22Rv1 (cell line): Measurements from ENCODE around the gene MGAT4A.

ENCODE experiments used
- CTCF ChIP-seq: fragments of 450-650 bp; IDR thresholded peaks from 2 replicates; pipeline ENCODE4 v1.5.1; 2017; ENCODE audit warnings: mild to moderate bottlenecking
- ZFX ChIP-seq: fragments of 450-650 bp; IDR thresholded peaks from 2 replicates; pipeline ENCODE4 v1.6.1; 2017; ENCODE audit warnings: antibody characterized with exemption, borderline replicate concordance

GRCh38 chr2:98772536-98772935, 41.6 kb upstream of the MGAT4A start:
- TF ChIP-seq CTCF (no peak), ZFX (no peak)
